Prostate gland (tissue), 2 donors: ENCODE data around the gene PRKAA1.

ENCODE experiments used
- POLR2A ChIP-seq: fragments of 450-650 bp; IDR thresholded peaks from one replicate; pipeline ENCODE4 v1.6.1; 2016; ENCODE audit warnings: antibody characterized with exemption, mild to moderate bottlenecking
- TF ChIP-seq, protein P1 (sequence below), 4 experiments: fragments of 200-600 bp in 2 of 4; fragments of 450-650 bp in 2 of 4; sonication (generic) in 2 of 4; IDR thresholded peaks; 1 replicate in 3 of 4; 2 replicates in 1 of 4; pipeline ENCODE4 v1.5.1; 2016 to 2019; ENCODE audit warnings: antibody characterized with exemption in 4 of 4, mild to moderate bottlenecking in 2 of 4, moderate library complexity in 2 of 4

DNA sequence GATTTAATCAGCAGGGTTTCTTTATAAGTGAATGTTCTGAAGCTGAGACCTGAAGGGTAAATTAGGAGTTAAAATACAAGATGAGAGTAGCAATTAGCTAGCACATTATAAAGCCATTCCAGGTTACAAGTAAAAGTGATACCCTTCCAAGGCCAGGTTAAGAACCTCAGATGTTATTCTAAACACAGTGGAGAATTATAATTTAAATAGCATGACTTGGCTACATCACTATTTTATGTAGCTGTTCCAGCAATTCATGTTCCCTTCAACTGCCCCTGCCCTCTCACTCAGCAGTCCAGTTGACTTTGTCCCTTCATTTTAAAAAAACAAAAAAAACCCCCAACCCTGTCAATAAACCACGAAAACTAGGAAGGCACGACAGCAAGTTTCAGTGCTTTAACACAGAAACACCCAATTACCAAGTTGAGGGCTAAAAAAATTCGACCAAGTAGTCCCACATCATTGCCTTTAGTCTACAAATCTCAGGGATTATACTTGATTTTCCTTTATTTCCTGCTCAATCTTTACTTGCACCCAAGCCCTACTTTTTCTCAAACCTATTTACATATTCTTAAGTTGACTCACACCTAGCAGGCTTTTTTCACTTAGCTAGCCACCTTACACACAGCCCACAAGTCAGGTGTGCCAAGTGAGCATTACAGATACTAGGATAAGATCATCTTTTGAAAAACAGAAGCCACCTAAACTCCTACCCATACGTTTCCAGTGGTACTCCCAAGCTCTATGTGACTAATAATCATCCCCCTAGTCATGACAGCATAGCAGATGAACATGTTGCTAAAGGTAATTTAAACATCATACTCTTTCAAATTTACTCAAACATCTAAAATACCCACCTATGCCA, 33.4 kb upstream of the PRKAA1 start:
- TF ChIP-seq POLR2A, result no peak
- TF ChIP-seq, protein P1, sequence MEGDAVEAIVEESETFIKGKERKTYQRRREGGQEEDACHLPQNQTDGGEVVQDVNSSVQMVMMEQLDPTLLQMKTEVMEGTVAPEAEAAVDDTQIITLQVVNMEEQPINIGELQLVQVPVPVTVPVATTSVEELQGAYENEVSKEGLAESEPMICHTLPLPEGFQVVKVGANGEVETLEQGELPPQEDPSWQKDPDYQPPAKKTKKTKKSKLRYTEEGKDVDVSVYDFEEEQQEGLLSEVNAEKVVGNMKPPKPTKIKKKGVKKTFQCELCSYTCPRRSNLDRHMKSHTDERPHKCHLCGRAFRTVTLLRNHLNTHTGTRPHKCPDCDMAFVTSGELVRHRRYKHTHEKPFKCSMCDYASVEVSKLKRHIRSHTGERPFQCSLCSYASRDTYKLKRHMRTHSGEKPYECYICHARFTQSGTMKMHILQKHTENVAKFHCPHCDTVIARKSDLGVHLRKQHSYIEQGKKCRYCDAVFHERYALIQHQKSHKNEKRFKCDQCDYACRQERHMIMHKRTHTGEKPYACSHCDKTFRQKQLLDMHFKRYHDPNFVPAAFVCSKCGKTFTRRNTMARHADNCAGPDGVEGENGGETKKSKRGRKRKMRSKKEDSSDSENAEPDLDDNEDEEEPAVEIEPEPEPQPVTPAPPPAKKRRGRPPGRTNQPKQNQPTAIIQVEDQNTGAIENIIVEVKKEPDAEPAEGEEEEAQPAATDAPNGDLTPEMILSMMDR (IDR thresholded peaks at IDR 0.05), result no peak
